GM23338 (cell line): ENCODE data around the gene RIPOR3. TPM values are rescaled to one million over a fixed set of nuclear protein-coding genes. Genes with fewer than 3 reads are reported as not detected.

Source experiments
- ATAC-seq: fragments of 200-7000 bp; cut with Tn5 transposase; 3 replicates; pipeline ENCODE4 v1.9.1; 2020
- DNase-seq: peaks from one replicate; pipeline ENCODE4 v3.0.0-alpha.2; 2015; ENCODE audit warnings: low spot score
- H2AFZ ChIP-seq: fragments of 200-600 bp; sonication (generic); 2 replicates; pipeline ENCODE4 v1.8.0; 2016; ENCODE audit warnings: antibody characterized with exemption, mild to moderate bottlenecking, moderate library complexity
- H3F3A ChIP-seq: fragments of 200-600 bp; sonication (generic); replicated peaks from 2 replicates; pipeline ENCODE4 v1.8.0; 2017; ENCODE audit warnings: antibody characterized with exemption, mixed run types, low read depth
- H3K27ac ChIP-seq: fragments of 200-600 bp; sonication (generic); 2 replicates; pipeline ENCODE4 v1.6.1; 2016; ENCODE audit warnings: low read depth
- H3K27me3 ChIP-seq: fragments of 200-600 bp; sonication (generic); 2 replicates; pipeline ENCODE4 v1.8.0; 2016; ENCODE audit warnings: mild to moderate bottlenecking, mixed run types, moderate library complexity; ENCODE audit not compliant: insufficient read depth
- H3K36me3 ChIP-seq: fragments of 200-600 bp; sonication (generic); 2 replicates; pipeline ENCODE4 v1.8.0; 2016; ENCODE audit warnings: mild to moderate bottlenecking; ENCODE audit not compliant: insufficient read depth
- H3K4me1 ChIP-seq: fragments of 200-600 bp; sonication (generic); 2 replicates; pipeline ENCODE4 v1.8.0; 2016; ENCODE audit warnings: mild to moderate bottlenecking, moderate library complexity; ENCODE audit not compliant: insufficient read depth
- H3K4me2 ChIP-seq: fragments of 200-600 bp; sonication (generic); 2 replicates; pipeline ENCODE4 v1.7.1; 2017; ENCODE audit warnings: mixed run types
- H3K4me3 ChIP-seq: fragments of 200-600 bp; sonication (generic); 2 replicates; pipeline ENCODE4 v1.6.1; 2016; ENCODE audit warnings: mixed run types
- H3K79me2 ChIP-seq: fragments of 200-600 bp; sonication (generic); replicated peaks from 2 replicates; pipeline ENCODE4 v1.8.0; 2017; ENCODE audit warnings: mild to moderate bottlenecking; ENCODE audit not compliant: insufficient read depth
- H3K9me2 ChIP-seq: fragments of 200-600 bp; sonication (generic); 2 replicates; pipeline ENCODE4 v1.8.0; 2017; ENCODE audit not compliant: insufficient read depth
- H4K20me1 ChIP-seq: fragments of 200-600 bp; sonication (generic); replicated peaks from 2 replicates; pipeline ENCODE4 v1.8.0; 2017; ENCODE audit warnings: mild to moderate bottlenecking; ENCODE audit not compliant: insufficient read depth
- H3K27ac Mint-ChIP-seq: 2 replicates; pipeline ENCODE4 v1.8.0; 2020; ENCODE audit warnings: inconsistent platforms, mild to moderate bottlenecking, moderate library complexity, mixed read lengths
- H3K27me3 Mint-ChIP-seq: 3 replicates; pipeline ENCODE4 v1.8.0; 2022; ENCODE audit warnings: low read depth, mild to moderate bottlenecking, moderate library complexity, mixed read lengths, inconsistent platforms; ENCODE audit not compliant: insufficient read depth, poor library complexity
- H3K36me3 Mint-ChIP-seq: 3 replicates; pipeline ENCODE4 v1.8.0; 2021; ENCODE audit warnings: low read depth, mild to moderate bottlenecking, inconsistent platforms, moderate library complexity, mixed read lengths
- H3K4me1 Mint-ChIP-seq: 3 replicates; pipeline ENCODE4 v1.8.0; 2020; ENCODE audit warnings: mild to moderate bottlenecking, inconsistent platforms, mixed read lengths
- H3K4me3 Mint-ChIP-seq: 3 replicates; pipeline ENCODE4 v1.8.0; 2021; ENCODE audit warnings: moderate library complexity, mild to moderate bottlenecking, inconsistent platforms, mixed read lengths
- H3K9me3 Mint-ChIP-seq: 3 replicates; pipeline ENCODE4 v1.8.0; 2020; ENCODE audit warnings: moderate library complexity, mild to moderate bottlenecking, inconsistent platforms, mixed read lengths
- CREB1 ChIP-seq: fragments of 250-450 bp; sonication (Bioruptor Pico); IDR thresholded peaks from 2 replicates; pipeline ENCODE4 v1.5.0; 2020; ENCODE audit warnings: low read depth, mild to moderate bottlenecking, moderate library complexity
- EZH2 ChIP-seq: fragments of 200-600 bp; sonication (generic); IDR thresholded peaks from one replicate; pipeline ENCODE4 v1.8.0; 2017; ENCODE audit warnings: antibody characterized with exemption, mild to moderate bottlenecking, low read depth; ENCODE audit not compliant: unreplicated experiment
- EZH2phosphoT487 ChIP-seq: fragments of 200-600 bp; sonication (generic); IDR thresholded peaks from one replicate; pipeline ENCODE4 v1.8.1; 2018; ENCODE audit warnings: antibody characterized with exemption; ENCODE audit not compliant: unreplicated experiment
- NANOG ChIP-seq: IDR thresholded peaks from 2 replicates; pipeline ENCODE4 v1.6.1; 2016; ENCODE audit warnings: antibody characterized with exemption, borderline replicate concordance
- POLR2AphosphoS5 ChIP-seq: IDR thresholded peaks from 2 replicates; pipeline ENCODE4 v1.6.1; 2016; ENCODE audit warnings: antibody characterized with exemption, low read depth
- ZNF331 ChIP-seq: fragments of 250-450 bp; sonication (Bioruptor Pico); IDR thresholded peaks from 2 replicates; pipeline ENCODE4 v1.5.0; 2020; ENCODE audit warnings: low read depth, mild to moderate bottlenecking, moderate library complexity
- polyA plus RNA-seq: library from polyadenylated mRNA; unstranded; fragments of >200 nt; fragmentation: Nextera tagmentation; extraction: Ambion mirVana; gene quantifications from 2 replicates; pipeline ENCODE4 v1.2.1, GENCODE V29; 2016
- total RNA-seq: library from RNA; depleted of rRNA; stranded (reverse); fragments of >200 nt; shearing (Covaris generic); gene quantifications from 2 replicates; pipeline ENCODE4 v1.2.3, GENCODE V29; 2014
- TF ChIP-seq, protein P1 (sequence below): fragments of 250-450 bp; sonication (Bioruptor Pico); IDR thresholded peaks from 2 replicates; pipeline ENCODE4 v1.5.0; 2020; ENCODE audit warnings: mild to moderate bottlenecking, moderate library complexity
- TF ChIP-seq, protein P2 (sequence below), 2 experiments: fragments of 200-600 bp in 1 of 2; sonication (generic) in 1 of 2; conservative IDR thresholded peaks; 2 replicates each; pipeline versions ENCODE4 v1.5.1 to v1.6.1; 2016 to 2017; ENCODE audit warnings: antibody characterized with exemption in 2 of 2, low read depth in 2 of 2, mild to moderate bottlenecking in 2 of 2, moderate library complexity in 1 of 2

Gene RIPOR3
- total and polyA plus RNA-seq, 2 experiments from 2014 or later: 4.9 to 6.3 TPM

DNA sequence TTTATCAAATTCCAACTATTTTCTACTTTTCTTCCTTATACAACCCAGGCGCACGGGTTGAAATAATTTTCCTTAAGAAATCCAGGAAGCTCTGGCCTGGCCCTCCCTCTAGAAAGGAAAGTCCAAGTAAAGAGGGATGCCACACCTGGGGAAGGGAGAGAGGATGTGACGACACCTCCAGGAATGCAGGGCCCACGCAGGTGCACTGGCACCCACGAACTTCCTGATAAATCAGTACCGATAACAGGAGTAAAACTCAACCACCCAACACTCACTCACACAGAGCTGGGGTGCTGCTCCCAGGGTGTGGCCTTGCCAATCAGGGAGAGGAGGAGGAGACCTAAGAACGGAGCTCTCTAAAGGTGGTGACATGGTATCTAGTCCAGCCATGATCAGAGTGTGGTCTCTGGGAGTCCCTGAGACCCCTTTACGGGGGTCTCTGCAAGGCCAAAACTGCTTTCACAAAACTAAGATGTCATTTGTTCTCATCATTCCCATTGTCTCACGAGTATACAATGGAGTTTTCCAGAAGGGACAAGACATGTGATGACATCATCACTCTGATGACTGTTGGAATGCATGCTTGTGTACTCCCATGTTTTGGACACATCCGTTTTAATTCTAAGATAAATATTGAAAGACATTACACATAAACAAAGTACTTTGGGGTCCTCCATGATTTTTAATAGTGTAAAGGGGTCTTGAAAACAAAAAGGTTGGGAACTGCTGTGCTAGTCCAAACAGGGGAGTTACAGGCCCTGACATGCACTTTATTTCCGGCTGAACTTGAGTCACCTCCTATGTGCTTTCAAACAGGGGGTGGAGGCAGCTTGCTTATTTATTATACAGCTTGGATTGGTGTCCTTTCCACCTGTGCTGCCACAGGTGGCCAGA is 37.9 kb upstream of the RIPOR3 start:
- H4K20me1 ChIP-seq: peaks cover 10% of the 10 kb centered on the region
- Mint-ChIP-seq H3K36me3 (peaks cover 4% of the 10 kb centered on the region; the same call in 1 of the 3 replicates), H3K4me3 (peak overlapping the region; percentile 85; the same call in 2 of the 3 replicates), H3K4me1 (peaks cover 26% of the 10 kb centered on the region), H3K9me3 (no peaks in the 10 kb centered on the region), H3K27me3 (peaks cover 9% of the 10 kb centered on the region), H3K27ac (no peak overlapping the region)
- TF ChIP-seq POLR2AphosphoS5 (no peak), CREB1 (CRISPR knock-in tag) (peak; percentile 37; the same call in 1 of the 2 replicates)
- no peaks in the 10 kb centered on the region for H3K9me2 ChIP-seq
- H3K79me2 ChIP-seq: peaks cover 27% of the 10 kb centered on the region
- H3K27ac ChIP-seq: 0 out of 2 replicates have a peak overlapping the region, but pooled peaks have one; percentile 99
- H3K4me3 ChIP-seq: peak overlapping the region; percentile 61; the same call in 1 of the 2 replicates
- peaks cover 11% of the 10 kb centered on the region; the same call in 1 of the 2 replicates for H3F3A ChIP-seq
- H2AFZ ChIP-seq: peak overlapping the region; percentile 54; the same call in 1 of the 2 replicates
- no peaks in the 10 kb centered on the region for H3K27me3 ChIP-seq
- H3K36me3 ChIP-seq: no peaks in the 10 kb centered on the region
- ATAC-seq (no peak), DNase-seq (no peak)
- H3K4me2 ChIP-seq: peak overlapping the region; percentile 98; the same call in 1 of the 2 replicates
- H3K4me1 ChIP-seq: peaks cover 42% of the 10 kb centered on the region

DNA sequence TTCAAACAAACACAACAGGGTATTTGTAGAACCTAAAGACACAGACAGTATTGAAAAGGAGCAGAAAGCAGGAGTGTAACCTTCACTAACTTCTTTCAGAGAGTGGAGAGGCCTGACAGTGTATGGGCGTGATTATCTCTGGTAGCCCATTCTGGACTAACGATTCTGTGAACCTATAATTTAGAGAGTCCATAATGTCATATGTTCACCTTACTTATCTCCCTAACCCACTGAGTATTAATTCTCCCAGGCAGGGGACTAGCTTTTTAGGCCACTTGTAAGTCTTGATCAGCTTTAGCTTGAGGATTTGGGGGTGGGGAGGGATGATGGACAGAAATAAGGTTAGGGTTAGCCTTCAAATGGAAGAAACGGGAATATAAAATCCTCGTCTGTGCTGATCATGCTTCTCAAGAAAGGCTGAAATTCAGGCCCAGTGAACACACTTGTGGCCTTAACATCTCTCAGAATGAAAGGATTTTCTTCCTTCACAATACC is 37.2 kb upstream of the RIPOR3 start:
- H4K20me1 ChIP-seq: peaks cover 4% of the 10 kb centered on the region
- H3K4me1 Mint-ChIP-seq: peaks cover 25% of the 10 kb centered on the region
- H3K4me1 ChIP-seq: peaks cover 42% of the 10 kb centered on the region
- no peaks in the 10 kb centered on the region for H3K36me3 ChIP-seq
- H3F3A ChIP-seq: peaks cover 11% of the 10 kb centered on the region; the same call in 1 of the 2 replicates
- H3K36me3 Mint-ChIP-seq: peaks cover 4% of the 10 kb centered on the region; the same call in 1 of the 3 replicates
- H3K79me2 ChIP-seq: peaks cover 20% of the 10 kb centered on the region
- peak overlapping the region; percentile 54; the same call in 1 of the 2 replicates for H2AFZ ChIP-seq
- H3K4me2 ChIP-seq: no peak overlapping the region
- DNase-seq: no peak
- peaks cover 9% of the 10 kb centered on the region for H3K27me3 Mint-ChIP-seq
- H3K27ac ChIP-seq: peak overlapping the region; percentile 35; the same call in 1 of the 2 replicates
- no peaks in the 10 kb centered on the region for H3K9me2 ChIP-seq
- no peak for ATAC-seq
- no peak overlapping the region for H3K4me3 ChIP-seq
- H3K9me3 Mint-ChIP-seq: no peaks in the 10 kb centered on the region
- H3K27me3 ChIP-seq: no peaks in the 10 kb centered on the region
- no peak overlapping the region for H3K4me3 Mint-ChIP-seq
- no peak overlapping the region for H3K27ac Mint-ChIP-seq
- TF ChIP-seq EZH2phosphoT487: no peak
- TF ChIP-seq, protein P1, sequence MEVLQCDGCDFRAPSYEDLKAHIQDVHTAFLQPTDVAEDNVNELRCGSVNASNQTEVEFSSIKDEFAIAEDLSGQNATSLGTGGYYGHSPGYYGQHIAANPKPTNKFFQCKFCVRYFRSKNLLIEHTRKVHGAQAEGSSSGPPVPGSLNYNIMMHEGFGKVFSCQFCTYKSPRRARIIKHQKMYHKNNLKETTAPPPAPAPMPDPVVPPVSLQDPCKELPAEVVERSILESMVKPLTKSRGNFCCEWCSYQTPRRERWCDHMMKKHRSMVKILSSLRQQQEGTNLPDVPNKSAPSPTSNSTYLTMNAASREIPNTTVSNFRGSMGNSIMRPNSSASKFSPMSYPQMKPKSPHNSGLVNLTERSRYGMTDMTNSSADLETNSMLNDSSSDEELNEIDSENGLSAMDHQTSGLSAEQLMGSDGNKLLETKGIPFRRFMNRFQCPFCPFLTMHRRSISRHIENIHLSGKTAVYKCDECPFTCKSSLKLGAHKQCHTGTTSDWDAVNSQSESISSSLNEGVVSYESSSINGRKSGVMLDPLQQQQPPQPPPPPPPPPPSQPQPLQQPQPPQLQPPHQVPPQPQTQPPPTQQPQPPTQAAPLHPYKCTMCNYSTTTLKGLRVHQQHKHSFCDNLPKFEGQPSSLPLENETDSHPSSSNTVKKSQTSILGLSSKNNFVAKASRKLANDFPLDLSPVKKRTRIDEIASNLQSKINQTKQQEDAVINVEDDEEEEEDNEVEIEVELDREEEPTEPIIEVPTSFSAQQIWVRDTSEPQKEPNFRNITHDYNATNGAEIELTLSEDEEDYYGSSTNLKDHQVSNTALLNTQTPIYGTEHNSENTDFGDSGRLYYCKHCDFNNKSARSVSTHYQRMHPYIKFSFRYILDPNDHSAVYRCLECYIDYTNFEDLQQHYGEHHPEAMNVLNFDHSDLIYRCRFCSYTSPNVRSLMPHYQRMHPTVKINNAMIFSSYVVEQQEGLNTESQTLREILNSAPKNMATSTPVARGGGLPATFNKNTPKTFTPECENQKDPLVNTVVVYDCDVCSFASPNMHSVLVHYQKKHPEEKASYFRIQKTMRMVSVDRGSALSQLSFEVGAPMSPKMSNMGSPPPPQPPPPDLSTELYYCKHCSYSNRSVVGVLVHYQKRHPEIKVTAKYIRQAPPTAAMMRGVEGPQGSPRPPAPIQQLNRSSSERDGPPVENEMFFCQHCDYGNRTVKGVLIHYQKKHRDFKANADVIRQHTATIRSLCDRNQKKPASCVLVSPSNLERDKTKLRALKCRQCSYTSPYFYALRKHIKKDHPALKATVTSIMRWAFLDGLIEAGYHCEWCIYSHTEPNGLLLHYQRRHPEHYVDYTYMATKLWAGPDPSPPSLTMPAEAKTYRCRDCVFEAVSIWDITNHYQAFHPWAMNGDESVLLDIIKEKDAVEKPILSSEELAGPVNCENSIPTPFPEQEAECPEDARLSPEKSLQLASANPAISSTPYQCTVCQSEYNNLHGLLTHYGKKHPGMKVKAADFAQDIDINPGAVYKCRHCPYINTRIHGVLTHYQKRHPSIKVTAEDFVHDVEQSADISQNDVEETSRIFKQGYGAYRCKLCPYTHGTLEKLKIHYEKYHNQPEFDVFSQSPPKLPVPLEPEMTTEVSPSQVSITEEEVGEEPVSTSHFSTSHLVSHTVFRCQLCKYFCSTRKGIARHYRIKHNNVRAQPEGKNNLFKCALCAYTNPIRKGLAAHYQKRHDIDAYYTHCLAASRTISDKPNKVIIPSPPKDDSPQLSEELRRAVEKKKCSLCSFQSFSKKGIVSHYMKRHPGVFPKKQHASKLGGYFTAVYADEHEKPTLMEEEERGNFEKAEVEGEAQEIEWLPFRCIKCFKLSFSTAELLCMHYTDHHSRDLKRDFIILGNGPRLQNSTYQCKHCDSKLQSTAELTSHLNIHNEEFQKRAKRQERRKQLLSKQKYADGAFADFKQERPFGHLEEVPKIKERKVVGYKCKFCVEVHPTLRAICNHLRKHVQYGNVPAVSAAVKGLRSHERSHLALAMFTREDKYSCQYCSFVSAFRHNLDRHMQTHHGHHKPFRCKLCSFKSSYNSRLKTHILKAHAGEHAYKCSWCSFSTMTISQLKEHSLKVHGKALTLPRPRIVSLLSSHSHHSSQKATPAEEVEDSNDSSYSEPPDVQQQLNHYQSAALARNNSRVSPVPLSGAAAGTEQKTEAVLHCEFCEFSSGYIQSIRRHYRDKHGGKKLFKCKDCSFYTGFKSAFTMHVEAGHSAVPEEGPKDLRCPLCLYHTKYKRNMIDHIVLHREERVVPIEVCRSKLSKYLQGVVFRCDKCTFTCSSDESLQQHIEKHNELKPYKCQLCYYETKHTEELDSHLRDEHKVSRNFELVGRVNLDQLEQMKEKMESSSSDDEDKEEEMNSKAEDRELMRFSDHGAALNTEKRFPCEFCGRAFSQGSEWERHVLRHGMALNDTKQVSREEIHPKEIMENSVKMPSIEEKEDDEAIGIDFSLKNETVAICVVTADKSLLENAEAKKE: no peak
- no peak for TF ChIP-seq NANOG
- TF ChIP-seq, protein P2, sequence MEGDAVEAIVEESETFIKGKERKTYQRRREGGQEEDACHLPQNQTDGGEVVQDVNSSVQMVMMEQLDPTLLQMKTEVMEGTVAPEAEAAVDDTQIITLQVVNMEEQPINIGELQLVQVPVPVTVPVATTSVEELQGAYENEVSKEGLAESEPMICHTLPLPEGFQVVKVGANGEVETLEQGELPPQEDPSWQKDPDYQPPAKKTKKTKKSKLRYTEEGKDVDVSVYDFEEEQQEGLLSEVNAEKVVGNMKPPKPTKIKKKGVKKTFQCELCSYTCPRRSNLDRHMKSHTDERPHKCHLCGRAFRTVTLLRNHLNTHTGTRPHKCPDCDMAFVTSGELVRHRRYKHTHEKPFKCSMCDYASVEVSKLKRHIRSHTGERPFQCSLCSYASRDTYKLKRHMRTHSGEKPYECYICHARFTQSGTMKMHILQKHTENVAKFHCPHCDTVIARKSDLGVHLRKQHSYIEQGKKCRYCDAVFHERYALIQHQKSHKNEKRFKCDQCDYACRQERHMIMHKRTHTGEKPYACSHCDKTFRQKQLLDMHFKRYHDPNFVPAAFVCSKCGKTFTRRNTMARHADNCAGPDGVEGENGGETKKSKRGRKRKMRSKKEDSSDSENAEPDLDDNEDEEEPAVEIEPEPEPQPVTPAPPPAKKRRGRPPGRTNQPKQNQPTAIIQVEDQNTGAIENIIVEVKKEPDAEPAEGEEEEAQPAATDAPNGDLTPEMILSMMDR (conservative IDR thresholded peaks at IDR 0.05; ENCODE audit: low read depth in 2 of 2): no peak
- no peak for TF ChIP-seq ZNF331
- no peak for TF ChIP-seq EZH2
- TF ChIP-seq CREB1 (CRISPR knock-in tag): no peak
